Central memory CD8-positive, alpha-beta T cell (primary cell): Measurements from ENCODE around the gene CNKSR3.

ENCODE experiments used
- ATAC-seq: fragments of 150-1000 bp; cut with Tn5 transposase; replicated peaks from 2 replicates; pipeline ENCODE4 v1.10.0; 2022; ENCODE audit warnings: mild to moderate bottlenecking, moderate FRiP score, moderate number of reproducible peaks; ENCODE audit not compliant: poor library complexity, severe bottlenecking; ENCODE audit errors: extremely low read depth
- DNase-seq, 2 donors: peaks; one replicate each; pipeline ENCODE4 v3.0.0; 2021; ENCODE audit warnings: low spot score in 2 of 2
- H3K27ac Mint-ChIP-seq: one replicate; pipeline ENCODE4 v1.8.0; 2022; ENCODE audit warnings: low read depth, mild to moderate bottlenecking, moderate library complexity, mixed read lengths
- H3K27me3 Mint-ChIP-seq: one replicate; pipeline ENCODE4 v1.8.0; 2022; ENCODE audit warnings: mixed read lengths
- H3K36me3 Mint-ChIP-seq: one replicate; pipeline ENCODE4 v1.8.0; 2022; ENCODE audit warnings: mild to moderate bottlenecking, moderate library complexity, mixed read lengths; ENCODE audit not compliant: insufficient read depth
- H3K4me1 Mint-ChIP-seq: one replicate; pipeline ENCODE4 v1.8.0; 2022; ENCODE audit warnings: mixed read lengths
- H3K4me3 Mint-ChIP-seq: one replicate; pipeline ENCODE4 v1.8.0; 2022; ENCODE audit warnings: mild to moderate bottlenecking, moderate library complexity, mixed read lengths
- H3K9me3 Mint-ChIP-seq: one replicate; pipeline ENCODE4 v1.8.0; 2022; ENCODE audit warnings: mixed read lengths

CNKSR3 gene

DNA sequence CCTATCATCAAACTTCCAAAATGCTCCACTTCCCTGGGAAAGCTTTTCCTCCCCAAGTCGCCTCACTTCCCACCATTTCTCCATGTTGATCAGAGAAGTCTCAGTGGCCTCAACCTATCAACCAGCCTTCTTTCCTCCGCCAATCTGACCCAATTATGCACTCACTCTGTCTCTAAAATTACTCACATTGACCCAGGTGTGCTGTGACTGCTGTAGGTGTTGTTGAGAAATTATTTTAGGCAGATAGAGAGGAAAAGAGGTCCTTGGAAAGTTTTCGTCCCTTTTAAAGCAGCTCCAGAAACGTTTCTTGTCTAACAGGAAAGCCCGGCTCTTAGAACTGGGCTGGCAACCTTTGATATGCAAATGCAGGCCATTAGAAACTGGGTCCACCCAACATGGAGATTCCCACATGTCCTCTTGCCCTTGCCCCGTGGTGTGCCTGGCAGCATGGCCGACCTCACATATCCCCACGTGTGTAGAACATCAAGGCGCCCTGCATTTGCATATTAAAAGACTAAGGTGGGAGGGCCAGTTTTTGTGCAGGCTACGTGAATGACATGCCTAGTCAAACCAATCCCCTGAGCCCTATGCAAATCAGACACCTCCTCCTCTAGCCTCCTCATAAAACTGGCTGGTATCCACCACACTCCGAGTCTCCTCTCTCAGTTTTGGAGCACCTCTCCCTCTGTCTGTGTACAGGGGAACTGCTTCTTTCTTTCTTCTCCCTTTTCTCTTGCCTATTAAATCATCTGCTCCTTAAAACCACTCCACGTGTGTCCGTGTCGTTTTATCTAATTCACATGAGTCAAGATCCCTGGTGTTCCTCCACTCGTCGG is 166.8 kb downstream of the CNKSR3 start:
- H3K4me3 Mint-ChIP-seq = no peak overlapping the region
- no peaks in the 10 kb centered on the region for H3K9me3 Mint-ChIP-seq
- H3K36me3 Mint-ChIP-seq = no peaks in the 10 kb centered on the region
- DNase-seq = no peak
- no peak for ATAC-seq
- peaks cover 34% of the 10 kb centered on the region for H3K27me3 Mint-ChIP-seq
- H3K4me1 Mint-ChIP-seq = no peaks in the 10 kb centered on the region
- H3K27ac Mint-ChIP-seq = no peak overlapping the region

DNA sequence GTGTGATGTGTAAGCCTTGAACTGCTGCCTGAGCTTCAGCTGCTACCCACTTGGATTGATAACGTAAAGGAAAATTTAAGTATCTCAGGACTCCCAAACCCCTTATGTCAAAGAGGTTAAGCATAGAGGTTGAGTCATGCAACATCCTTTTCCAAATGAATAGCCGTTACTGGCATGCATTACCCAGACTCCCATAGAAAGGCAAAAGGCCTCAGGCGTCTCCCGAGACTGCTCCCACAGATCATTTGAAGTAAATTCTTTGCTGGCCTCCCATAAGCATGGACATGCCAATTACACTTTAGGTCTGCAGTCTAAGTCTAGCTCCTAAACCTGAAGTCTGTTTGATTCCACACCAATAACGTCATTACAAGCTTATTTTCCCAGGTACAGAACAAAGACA is 168.6 kb downstream of the CNKSR3 start:
- H3K4me1 Mint-ChIP-seq = no peaks in the 10 kb centered on the region
- H3K4me3 Mint-ChIP-seq = no peak overlapping the region
- no peak for DNase-seq
- no peak overlapping the region for H3K27ac Mint-ChIP-seq
- peaks cover 34% of the 10 kb centered on the region for H3K27me3 Mint-ChIP-seq
- no peaks in the 10 kb centered on the region for H3K9me3 Mint-ChIP-seq
- ATAC-seq = no peak
- no peaks in the 10 kb centered on the region for H3K36me3 Mint-ChIP-seq

DNA sequence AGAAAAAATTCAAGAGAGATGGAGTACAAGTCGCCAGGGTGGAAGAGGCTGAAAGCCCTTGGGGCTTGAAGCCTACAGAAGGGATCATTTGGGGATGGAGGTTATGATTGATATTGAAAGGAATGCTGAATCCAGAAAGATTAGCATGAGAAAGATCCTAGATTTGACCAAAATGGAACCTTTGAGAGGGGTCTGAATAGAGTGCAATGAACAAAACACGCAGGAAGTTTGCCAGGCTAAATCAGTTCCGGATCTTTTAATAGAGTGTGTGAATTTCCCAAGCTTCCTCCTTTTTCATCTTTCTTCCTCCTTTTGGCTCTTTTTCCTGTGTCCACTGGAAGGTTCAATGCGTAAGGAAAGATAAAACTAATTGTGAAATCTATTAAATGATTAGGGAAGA is 169.1 kb downstream of the CNKSR3 start:
- no peak overlapping the region for H3K4me3 Mint-ChIP-seq
- no peak for DNase-seq
- ATAC-seq = no peak
- no peaks in the 10 kb centered on the region for H3K36me3 Mint-ChIP-seq
- H3K27ac Mint-ChIP-seq = no peak overlapping the region
- H3K27me3 Mint-ChIP-seq = peaks cover 34% of the 10 kb centered on the region
- no peaks in the 10 kb centered on the region for H3K4me1 Mint-ChIP-seq
- H3K9me3 Mint-ChIP-seq = no peaks in the 10 kb centered on the region
